SH-SY5Y (cell line): ENCODE data around the gene MXD1.

Source experiments
- GATA2 ChIP-seq: IDR thresholded peaks from 2 replicates; pipeline ENCODE4 v1.6.1; 2011; ENCODE audit warnings: mild to moderate bottlenecking, low read depth, low read length
- GATA3 ChIP-seq: IDR thresholded peaks from 2 replicates; pipeline ENCODE4 v1.6.1; 2011; ENCODE audit warnings: low read depth, mild to moderate bottlenecking, low read length, moderate library complexity

Gene MXD1

DNA sequence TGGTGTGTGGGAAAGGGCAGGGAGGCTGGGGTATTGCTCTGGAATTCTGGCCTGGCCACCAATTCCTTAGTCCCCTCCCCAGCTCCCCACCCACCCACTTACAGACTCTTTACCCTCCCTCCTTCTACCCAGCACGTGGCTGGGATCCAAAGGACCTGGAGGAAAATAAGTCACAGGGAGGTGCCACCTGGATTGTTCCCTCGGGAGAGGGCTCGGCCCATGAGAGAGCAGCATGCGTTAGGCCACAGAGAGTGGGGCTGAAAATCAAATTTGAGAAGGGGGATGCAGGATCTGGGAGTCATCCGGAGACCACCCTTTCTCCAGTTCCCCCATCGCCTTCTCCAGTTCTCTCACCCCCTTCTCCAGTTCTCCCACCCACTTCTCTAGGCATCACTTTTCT is 43.6 kb downstream of the MXD1 start:
- TF ChIP-seq GATA2 (no peak), GATA3 (no peak)

DNA sequence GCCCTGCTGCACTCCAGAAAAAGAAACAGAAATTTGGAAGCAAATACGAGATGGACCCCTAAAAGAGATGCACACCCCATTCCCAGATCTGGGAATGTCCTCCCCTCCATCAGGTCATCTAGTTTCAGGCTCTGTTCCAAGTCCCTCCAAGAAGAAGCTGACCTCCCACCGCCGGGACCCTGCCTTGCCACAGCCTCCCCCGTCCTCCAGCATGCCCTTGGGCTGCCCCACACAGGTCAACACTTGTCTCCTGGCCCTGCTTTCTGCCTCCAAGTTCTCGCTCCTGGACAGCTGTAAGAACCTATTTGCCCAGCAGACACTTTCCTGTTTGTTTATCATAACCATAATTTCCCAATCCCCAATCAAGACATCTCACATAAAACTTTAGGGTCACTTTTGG is 44.5 kb downstream of the MXD1 start:
- TF ChIP-seq GATA3 (no peak), GATA2 (no peak)

DNA sequence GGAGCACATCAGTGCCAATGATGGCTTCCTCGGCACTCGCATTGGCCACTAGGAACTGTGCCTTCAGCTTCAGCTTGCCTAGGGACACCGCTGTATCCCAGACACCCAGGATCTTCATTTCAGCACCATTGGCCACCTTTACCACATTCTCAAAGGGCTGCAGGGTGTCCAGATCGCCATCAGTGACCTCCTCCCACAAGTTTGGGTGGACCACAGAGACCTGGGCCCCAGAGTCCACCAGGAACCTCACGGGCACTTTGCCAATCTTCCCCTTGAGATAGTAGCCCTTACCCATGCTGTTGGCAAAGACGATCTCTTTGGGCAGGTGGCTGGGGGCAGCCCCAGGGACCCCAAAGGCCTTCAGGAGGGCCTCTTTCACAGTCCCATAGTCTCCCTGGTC is 45.9 kb downstream of the MXD1 start:
- no peak for TF ChIP-seq GATA2
- no peak for TF ChIP-seq GATA3

DNA sequence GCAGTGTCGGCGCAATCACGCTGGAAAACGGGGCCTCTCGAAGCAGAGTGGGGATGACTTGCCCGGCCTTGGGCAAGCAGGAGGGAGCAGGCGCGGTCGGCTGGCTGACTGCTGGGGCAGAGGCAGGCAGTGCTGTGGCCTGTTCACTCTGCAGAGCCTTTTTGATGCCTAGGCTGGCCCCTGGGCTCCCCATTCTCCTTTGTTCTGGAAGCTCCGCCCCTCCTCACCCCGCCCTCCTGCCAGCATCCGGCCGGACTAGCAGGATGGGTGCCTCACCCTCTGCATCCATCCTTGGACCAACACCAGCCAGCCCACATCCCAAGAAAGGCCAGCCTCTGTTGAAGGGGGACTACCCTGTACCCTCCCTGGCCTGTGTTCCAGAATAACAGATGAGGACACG is 46.6 kb downstream of the MXD1 start, which contains the start of gene ASPRV1:
Gene ASPRV1, minus strand, starts transcription at position 136 of the 400 bp plus-strand sequence. CDS start 195 bp downstream, outside the sequence.
- TF ChIP-seq GATA2 = no peak
- no peak for TF ChIP-seq GATA3

DNA sequence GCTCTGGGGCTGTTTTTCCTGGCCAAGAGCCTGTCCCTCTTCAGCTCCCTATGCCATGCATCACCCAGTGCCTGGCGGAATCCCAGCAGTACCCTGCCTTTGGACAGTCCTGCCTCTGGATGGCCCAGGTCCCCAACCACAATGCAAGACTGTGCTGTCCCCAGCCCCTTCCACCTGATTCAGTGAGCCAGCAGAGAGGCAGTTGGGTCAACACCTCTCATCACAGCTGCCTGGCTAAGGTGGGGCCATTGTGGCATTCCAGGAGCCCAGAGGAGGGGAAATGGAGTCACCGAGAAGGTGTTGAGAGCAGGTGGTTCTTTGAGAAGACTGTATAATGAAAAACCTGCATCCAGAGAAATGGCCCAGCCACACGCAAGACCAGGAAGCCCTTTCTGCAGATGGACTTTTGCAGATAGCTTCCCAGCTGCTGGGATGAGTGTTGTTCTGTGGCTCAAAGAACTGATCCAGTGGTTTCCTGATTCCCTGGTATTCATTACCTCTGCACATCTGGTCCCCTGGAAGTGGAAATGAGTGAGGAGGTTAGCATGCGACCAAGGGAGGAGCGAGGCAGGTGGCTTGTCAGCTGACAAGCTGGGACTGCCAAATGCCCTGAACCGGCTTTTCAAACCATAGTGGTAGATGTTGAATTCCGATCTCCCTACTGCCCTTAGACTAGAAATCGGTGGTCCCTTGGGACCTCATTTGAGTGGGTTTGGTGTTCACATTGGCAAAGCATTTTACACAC is 48.2 kb downstream of the MXD1 start:
- TF ChIP-seq GATA2 = no peak

DNA sequence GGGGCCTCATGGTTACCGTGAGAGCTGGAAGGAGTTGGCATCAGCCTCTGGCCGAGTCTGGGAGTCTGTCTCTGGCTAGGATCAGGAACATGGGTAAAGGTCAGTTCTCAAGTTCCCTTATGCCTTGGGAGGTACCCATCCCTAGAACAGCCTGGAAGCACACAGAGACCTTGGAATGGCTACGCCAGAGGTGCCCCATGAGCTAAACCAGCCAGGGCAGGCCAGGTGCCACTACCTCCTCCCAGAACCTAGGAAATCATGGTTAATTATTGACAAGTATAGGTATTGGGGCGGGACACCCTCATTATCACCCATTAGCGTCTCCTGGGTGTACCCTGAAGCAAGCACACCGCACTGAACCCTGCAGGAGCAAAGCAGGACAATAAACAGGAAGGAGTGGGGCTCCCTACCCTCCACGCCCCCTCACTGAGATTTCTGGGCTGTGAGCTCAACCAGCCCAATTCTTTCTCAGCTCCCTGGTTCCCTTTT is 49.5 kb downstream of the MXD1 start:
- TF ChIP-seq GATA3 (no peak), GATA2 (no peak)

DNA sequence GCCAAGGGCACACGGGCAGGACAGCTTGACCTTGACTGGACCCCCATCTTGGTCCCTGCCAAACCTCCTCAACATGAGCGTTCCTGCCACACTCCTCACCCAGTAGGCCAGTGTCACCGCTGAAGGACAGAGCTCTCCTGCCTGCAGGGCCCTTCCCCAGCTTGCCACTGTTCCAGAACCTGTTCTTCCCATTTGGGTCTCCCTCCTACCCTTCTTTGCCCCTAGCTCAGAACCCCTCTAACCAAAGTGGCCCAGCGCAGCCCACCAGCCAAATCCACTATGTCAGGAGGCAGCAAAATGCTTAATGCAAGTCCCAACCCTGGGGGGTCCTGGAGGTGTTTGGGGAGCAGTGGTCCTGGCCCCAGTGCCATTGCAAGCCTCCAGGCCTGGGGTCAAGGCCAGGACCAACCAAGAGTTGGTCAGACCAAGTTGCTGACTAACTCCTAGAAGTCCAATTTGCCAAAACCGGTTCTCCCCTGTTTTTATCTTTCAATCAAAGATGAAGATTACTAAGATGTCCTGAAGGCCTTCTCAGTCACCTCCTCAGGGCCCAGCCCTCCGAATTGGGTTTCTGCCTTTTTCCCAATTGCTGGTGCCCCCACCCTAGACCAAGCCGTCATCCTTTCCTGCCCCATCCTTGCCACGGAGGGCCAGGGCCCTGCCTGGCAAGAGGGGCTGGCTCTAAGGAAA is 51.0 kb downstream of the MXD1 start:
- TF ChIP-seq GATA3 = no peak
- no peak for TF ChIP-seq GATA2

DNA sequence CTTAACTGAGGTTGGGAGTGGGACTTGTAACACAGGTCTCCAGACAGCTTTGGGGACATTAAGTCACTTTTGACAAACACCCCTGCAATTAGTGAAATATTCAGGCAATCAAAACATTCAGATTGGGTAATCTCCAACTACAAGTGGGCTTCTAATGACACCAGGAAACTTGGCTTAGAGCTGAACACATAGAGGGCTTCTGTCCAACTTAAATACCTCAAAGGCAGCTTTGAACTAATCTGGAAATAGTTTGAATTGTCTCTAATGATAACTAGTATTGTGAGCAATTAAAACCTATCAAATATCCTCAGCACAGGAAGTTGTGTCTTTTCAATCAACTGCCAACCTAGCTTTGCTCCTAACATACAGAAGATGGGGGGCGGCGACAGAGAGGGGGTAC is 51.6 kb downstream of the MXD1 start:
- no peak for TF ChIP-seq GATA3
- no peak for TF ChIP-seq GATA2

DNA sequence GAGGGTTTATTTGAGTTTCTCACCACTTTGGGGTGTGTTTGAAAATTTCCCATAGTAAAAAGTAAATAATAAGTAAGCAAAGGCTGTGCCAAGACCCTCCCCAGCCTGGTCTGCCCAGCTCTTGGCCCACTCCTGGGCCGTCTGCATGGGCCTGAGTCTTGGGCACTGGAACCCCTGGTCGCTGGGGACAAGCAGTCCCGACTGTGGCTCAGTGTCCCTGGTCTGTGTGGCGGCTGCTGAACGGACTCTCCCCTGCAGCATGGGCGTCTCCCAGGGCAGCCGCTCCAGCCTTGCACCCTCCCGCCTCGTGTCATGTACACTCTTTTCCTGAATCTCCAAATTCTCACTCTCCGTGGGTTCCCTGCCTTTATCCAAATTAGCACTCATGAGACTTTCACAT is 53.7 kb downstream of the MXD1 start:
- TF ChIP-seq GATA3 = no peak
- no peak for TF ChIP-seq GATA2

DNA sequence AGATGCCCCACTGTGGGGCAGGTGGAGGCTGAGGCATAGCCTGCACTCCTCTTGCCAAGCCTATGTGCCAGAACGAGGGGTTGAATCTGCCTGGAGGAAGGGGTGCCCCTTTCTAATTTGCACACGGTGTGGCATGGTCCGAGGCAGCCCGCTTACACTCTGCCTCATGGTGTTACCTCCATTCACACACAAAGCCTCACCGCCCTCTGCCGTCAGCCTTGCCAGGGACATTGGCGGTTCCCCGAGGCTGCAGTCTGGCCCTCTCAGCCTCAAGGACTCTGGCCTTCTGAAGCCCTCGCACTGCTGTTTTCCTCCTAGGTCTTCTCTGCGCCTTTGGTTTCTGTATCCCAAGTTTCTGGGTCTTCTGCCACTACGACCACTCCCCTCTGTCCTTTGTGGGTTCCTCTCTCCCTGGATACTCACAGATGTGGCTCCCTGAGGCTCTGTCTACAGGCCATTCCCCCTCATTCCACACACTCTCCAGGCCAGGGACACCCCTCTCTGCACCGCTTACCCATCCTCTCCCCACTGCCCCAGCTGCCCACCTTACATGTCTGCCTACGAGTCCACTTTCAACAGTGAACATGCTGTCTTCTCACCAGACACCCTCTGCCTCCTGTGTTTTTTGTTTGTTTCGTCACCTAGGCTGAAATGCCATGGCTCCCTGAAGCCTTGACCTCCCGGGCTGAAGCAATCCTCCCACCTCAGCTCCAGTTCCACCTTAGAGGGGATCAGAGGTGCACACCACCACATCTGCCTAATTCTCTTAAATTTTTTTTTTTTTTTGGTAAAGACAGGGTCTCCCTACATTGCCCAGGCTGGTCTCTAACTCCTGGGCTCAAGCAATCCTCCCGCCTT is 54.4 kb downstream of the MXD1 start:
- TF ChIP-seq GATA2 = no peak
- no peak for TF ChIP-seq GATA3

DNA sequence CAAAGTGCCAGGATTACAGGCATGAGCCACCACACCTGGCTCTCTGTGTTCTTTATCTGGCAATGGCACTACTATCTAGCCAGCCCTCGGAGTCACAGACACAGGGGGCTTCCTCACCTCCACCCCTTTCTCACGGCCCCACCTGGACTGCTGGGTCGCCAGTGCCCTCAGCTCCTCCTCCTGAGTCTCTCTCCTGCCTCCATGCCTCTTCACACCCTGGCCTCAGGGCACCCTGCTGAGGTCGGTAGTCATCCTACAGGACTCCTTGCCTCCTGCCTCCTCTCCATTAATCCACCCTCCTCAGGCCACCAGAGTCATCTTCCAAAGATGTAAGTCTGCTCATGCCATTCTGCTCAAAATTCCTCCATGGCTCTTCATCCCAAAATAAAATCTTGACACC is 55.1 kb downstream of the MXD1 start:
- no peak for TF ChIP-seq GATA2
- TF ChIP-seq GATA3 = no peak

DNA sequence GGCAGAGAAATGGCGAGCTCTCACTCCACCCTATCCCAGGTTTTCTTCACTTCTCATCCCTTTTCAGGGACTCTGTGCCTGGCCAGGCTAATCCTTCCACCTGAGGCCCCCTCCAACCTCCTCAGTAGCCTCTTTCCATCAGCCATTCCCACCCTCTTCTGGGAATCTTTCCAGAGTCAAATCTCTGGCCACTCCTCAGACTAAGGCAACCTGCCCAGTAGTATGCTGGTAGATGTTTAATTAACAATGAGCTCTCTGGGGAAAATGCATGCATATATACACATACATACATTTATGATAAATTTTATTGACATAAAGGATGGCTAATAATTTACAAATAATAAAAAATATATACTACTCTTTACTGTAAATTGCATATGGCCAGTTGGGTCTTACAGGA is 57.9 kb downstream of the MXD1 start:
- TF ChIP-seq GATA3 (no peak), GATA2 (no peak)

DNA sequence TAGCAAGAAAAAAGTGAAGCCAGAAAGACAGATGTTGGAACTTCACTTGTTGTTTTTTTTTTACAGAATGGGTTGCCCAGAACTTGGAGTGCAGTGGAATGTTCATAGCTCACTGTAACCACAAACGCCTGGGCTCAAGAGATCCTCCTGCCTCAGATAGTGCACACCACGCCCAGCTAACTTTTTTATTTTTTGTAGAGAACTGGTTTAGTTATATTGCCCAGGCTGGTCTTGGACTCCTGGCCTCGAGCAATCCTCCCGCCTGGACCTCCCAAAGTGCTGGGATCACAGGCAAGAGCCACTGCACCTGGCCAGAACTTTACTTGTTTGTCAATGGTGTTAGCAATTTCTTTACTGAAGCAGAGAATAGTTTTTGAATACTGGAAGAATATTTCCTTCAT is 58.4 kb downstream of the MXD1 start:
- TF ChIP-seq GATA3 = no peak
- no peak for TF ChIP-seq GATA2

DNA sequence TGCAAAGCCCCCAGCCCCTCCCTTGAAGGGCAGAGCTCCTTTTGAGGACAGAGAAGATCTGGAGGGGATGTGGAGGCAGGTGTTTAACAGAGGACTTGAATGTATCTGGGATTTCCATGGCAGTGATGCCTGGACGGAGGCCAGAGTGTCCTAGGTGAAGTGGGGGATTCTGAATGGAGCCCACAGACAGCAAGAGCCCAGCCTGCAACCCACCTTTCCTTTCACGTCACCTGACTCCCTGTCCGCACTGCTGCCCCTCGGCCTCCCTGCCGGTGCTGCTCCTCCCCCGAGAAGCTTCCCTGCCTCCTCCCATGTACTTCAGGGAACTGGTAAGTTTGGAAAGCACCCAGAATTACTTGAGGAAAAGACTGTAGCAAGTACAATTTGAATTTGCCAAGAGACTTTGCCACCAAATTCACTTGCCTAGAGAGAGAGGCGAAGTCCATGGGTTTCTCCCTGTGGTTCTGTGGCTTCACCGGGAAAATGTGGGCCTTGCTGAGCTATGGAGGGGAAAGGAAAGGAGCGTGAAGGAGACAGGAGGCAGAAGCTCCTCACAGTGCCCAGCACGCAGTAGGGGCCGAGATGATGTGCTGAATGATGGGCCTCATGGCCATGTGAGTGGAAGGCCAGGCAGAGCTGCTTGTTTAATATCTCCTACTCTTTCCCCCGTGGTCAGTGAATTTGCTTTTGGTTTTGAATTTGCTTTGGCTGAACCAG is 60.4 kb downstream of the MXD1 start:
- no peak for TF ChIP-seq GATA2
- no peak for TF ChIP-seq GATA3
